GM21825 (cell line): ENCODE data around the gene TNS1.

Experiments
- ATAC-seq: cut with Tn5 transposase; IDR thresholded peaks from one replicate; pipeline ENCODE4 v1.9.1; 2021; ENCODE audit warnings: mild to moderate bottlenecking, moderate library complexity; ENCODE audit not compliant: unreplicated experiment

TNS1 gene

DNA sequence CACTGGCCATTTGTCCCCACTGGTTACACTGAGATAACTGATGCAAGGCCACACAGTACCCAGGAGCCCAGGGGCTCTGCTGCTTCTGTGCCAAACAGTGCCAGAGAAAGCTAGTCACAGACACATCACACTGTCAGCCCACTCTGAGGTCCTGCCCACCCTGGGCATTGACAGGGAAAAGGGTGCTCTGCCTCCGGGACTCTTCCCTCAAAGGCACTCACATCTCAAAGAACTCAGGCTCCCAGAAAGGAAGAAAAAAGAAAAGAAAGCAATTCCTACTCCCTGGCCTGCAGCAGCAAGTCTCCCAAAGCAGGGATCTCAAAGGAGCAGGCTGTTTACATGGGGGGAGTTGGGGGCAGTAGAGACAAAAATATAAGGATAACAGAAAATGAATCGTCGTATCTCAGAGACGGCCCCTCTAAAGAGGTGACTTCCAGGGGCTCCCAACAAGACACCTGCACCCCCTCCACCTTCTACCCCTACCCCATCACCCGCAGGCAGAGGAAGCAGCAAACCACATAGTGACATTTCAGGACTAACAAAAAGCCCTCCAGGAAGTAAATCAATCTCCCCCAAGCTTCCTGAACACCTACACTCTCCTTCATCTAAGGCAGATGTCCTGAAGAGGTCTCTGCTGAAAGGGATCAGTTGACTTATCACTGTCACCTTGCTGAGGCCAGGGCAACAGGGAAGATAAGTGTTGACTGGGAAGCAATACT is 247.6 kb downstream of the TNS1 start:
- ATAC-seq = no peak

DNA sequence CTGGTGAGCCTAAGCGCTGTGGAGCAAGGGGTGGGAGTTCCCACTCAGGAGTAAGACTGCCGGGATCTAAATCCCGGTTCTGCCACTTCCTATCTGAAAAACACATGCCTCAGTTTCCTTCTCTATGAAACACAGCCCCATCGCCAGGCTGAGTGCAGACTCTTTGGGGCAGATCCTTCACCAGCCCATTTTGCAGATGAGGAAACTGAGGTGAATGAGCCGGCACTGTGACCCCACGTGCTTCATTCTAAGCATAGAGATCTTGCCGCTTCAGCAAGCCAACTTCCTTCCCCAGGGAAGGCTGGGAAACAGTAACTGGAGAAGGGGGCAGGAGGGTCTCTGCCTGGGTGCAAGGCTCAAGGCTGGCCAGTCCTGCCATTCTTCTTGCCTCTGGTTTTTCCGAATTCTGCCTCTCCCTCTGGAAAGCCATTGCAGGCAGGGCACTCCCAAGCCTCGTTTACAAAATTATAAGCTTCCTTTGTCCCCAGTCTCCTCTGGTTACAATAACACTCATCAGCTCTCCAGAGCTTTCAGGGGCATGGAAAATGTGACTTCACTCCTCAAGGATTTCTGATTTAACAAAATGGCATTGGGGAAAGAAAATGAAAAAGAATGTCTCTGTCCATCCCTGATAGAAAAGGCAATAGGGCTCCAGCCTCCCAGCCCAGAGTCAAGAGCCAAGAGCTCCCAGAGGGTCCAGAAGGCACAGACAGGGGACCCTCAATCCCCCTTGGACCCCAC is 249.2 kb downstream of the TNS1 start:
- ATAC-seq = no peak

DNA sequence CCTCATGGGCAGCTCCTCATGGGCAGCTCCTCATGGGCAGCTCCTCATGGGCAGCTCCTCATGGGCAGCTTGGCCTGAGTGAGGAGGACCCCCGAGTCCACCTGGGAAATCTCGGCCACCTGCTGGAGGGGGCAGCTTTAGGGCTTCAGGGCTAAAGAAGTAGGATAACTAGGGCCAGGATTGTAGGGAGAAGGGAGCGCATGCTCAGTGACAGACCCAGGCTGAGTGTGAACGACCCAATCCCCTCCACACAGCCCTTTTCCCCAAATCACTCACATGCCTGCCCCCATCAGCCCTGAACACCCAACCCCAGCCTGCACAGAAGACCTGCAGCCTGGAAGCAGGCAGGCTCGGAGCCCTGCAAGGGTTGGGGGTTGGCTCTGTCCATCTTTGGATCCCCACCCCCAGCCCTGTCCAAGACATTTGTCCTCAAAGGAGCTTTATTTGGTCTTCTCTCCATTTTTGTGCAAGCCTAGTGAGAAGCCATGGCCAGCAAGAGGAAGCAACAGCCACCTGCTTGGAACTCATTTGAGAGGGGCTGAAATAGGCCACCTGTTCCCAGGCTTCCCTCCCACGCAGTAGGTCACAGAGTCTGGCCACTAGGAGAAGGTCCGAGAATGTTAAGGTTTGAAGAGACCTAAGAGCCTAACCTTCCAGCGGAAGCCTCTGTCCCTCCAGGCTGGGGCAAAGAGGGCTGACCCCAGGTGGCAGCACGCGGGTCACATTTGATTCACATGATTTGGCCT is 249.9 kb downstream of the TNS1 start:
- no peak for ATAC-seq

DNA sequence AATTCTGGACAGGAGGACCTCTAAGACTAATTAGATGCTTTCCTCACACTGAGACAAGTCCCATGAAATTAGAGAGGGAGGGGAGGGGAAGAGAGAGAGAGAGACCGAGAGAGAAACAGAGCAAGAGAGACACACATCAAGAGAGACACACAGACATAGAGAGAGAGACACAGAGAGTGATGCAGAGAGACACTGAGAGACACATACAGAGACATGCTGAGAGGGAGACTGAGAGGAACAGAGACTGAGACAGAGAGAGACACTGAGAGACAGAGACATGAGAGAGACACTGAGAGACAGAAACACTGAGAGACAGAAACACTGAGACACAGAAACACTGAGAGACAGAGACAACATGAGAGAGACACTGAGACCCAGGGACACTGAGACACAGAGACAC is 250.8 kb downstream of the TNS1 start:
- ATAC-seq = no peak

DNA sequence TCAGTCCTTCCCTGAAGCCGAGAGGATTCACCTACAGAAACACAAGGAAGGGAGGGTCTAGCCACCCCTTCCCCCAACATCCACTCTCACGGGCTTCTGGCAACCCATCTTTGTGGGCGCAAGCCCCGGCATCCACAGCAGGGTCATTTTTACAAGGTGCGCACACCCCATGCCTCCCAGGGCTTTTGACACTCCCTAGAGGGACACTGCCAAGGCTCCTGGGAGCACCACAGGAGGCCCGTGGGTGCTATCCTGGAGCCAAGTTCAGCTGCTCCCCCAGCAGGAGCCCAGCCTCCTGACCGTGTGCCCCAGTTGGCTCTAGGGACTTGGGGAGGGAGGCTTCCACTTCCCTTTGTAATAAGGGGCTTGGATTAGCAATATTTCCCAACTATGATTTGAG is 251.6 kb downstream of the TNS1 start:
- ATAC-seq = no peak
